Liver (tissue), 9 donors: ENCODE measurements around the gene SDK2. TPM values are rescaled to one million over a fixed set of nuclear protein-coding genes. Genes with fewer than 3 reads are reported as not detected.
"Not testable (repeated sequence)": the region's sequence is repeated elsewhere in the genome, so short reads cannot be mapped to it uniquely, and the experiment has no call there.

Experiments
- DNase-seq: peaks from one replicate; pipeline ENCODE4 v3.0.0-alpha.2; 2017; ENCODE audit warnings: low spot score
- H3K27ac ChIP-seq, 2 donors: one replicate each; pipeline ENCODE4 v1.7.0; 2013; ENCODE audit warnings: inconsistent platforms in 2 of 2, low read length in 2 of 2, control low read depth in 1 of 2, low read depth in 1 of 2, mild to moderate bottlenecking in 1 of 2
- H3K27me3 ChIP-seq, 4 donors: one replicate each; pipeline versions ENCODE4 v1.6.1 to v1.7.0; 2013; ENCODE audit warnings: low read length in 3 of 4, inconsistent platforms in 1 of 4, mild to moderate bottlenecking in 1 of 4, moderate library complexity in 1 of 4; ENCODE audit not compliant: control insufficient read depth in 4 of 4, insufficient read depth in 4 of 4
- H3K36me3 ChIP-seq, 4 donors: one replicate each; pipeline versions ENCODE4 v1.6.1 to v1.7.0; 2013; ENCODE audit warnings: low read length in 3 of 4, mild to moderate bottlenecking in 3 of 4, low read depth in 1 of 4, moderate library complexity in 1 of 4; ENCODE audit not compliant: control insufficient read depth in 4 of 4, insufficient read depth in 3 of 4
- H3K4me1 ChIP-seq, 4 donors: one replicate each; pipeline versions ENCODE4 v1.6.1 to v1.7.0; 2013; ENCODE audit warnings: low read length in 3 of 4, mild to moderate bottlenecking in 3 of 4, moderate library complexity in 1 of 4; ENCODE audit not compliant: control insufficient read depth in 4 of 4, insufficient read depth in 4 of 4
- H3K4me3 ChIP-seq, 3 donors: one replicate each; pipeline versions ENCODE4 v1.6.1 to v1.7.0; 2013; ENCODE audit warnings: low read length in 3 of 3, control low read depth in 1 of 3, low read depth in 1 of 3, mild to moderate bottlenecking in 1 of 3
- H3K9ac ChIP-seq, 2 donors: one replicate each; pipeline ENCODE4 v1.7.0; 2013; ENCODE audit warnings: low read length in 2 of 2, mild to moderate bottlenecking in 2 of 2, moderate library complexity in 2 of 2, control low read depth in 1 of 2, low read depth in 1 of 2
- H3K9me3 ChIP-seq, 4 donors: one replicate each; pipeline versions ENCODE4 v1.6.1 to v1.7.0; 2013; ENCODE audit warnings: low read length in 3 of 4; ENCODE audit not compliant: control insufficient read depth in 4 of 4
- ATF3 ChIP-seq: IDR thresholded peaks from 2 replicates; pipeline ENCODE4 v1.6.1; 2016; ENCODE audit warnings: antibody characterized with exemption
- CTCF ChIP-seq: fragments of 150-350 bp; IDR thresholded peaks from 2 replicates; pipeline ENCODE4 v1.5.1; 2017; ENCODE audit warnings: improper control_type of control experiment, low read depth, low read length; ENCODE audit not compliant: missing input control
- EGR1 ChIP-seq, 2 donors: IDR thresholded peaks; 2 replicates each; pipeline ENCODE4 v1.6.1; 2016 to 2018; ENCODE audit warnings: antibody characterized with exemption in 2 of 2, low read depth in 2 of 2
- FOXA1 ChIP-seq: IDR thresholded peaks from 2 replicates; pipeline ENCODE4 v1.6.1; 2016; ENCODE audit warnings: antibody characterized with exemption
- FOXA2 ChIP-seq: IDR thresholded peaks from 2 replicates; pipeline ENCODE4 v1.6.1; 2016; ENCODE audit warnings: antibody characterized with exemption
- GABPA ChIP-seq, 2 donors: IDR thresholded peaks in 1 of 2; conservative IDR thresholded peaks in 1 of 2; 2 replicates each; pipeline ENCODE4 v1.6.1; 2016; ENCODE audit warnings: antibody characterized with exemption in 2 of 2, mild to moderate bottlenecking in 1 of 2, moderate library complexity in 1 of 2
- HNF4A ChIP-seq, 2 donors: conservative IDR thresholded peaks; 2 replicates each; pipeline ENCODE4 v1.6.1; 2016; ENCODE audit warnings: antibody characterized with exemption in 2 of 2, mild to moderate bottlenecking in 2 of 2
- HNF4G ChIP-seq: IDR thresholded peaks from 2 replicates; pipeline ENCODE4 v1.6.1; 2016; ENCODE audit warnings: antibody characterized with exemption
- JUND ChIP-seq, 2 donors: IDR thresholded peaks; 2 replicates each; pipeline ENCODE4 v1.6.1; 2016; ENCODE audit warnings: antibody characterized with exemption in 2 of 2
- MAX ChIP-seq: IDR thresholded peaks from 2 replicates; pipeline ENCODE4 v1.6.1; 2016; ENCODE audit warnings: antibody characterized with exemption
- RAD21 ChIP-seq, 2 donors: IDR thresholded peaks; 2 replicates each; pipeline ENCODE4 v1.6.1; 2016; ENCODE audit warnings: antibody characterized with exemption in 2 of 2, mild to moderate bottlenecking in 2 of 2
- REST ChIP-seq: IDR thresholded peaks from 2 replicates; pipeline ENCODE4 v1.6.1; 2016; ENCODE audit warnings: antibody characterized with exemption, mild to moderate bottlenecking
- RXRA ChIP-seq, 2 donors: IDR thresholded peaks; 2 replicates each; pipeline ENCODE4 v1.6.1; 2017 to 2018; ENCODE audit warnings: antibody characterized with exemption in 2 of 2, mild to moderate bottlenecking in 1 of 2
- SP1 ChIP-seq: IDR thresholded peaks from 2 replicates; pipeline ENCODE4 v1.6.1; 2018; ENCODE audit warnings: antibody characterized with exemption, mild to moderate bottlenecking
- WGBS: extraction: QIAGEN DNeasy Blood & Tissue Kit; methylation state at CpG from one replicate; pipeline ENCODE4 v1.1.7; 2013; 5-methylcytosine and 5-hydroxymethylcytosine counted together
- polyA plus RNA-seq, 2 donors: library from polyadenylated mRNA; stranded (reverse) in 1 of 2; unstranded in 1 of 2; fragments of 200-250 nt in 1 of 2; fragments of >200 nt in 1 of 2; fragmentation: Nextera tagmentation in 1 of 2; extraction: Ambion mirVana in 1 of 2; gene quantifications; one replicate each; pipeline versions ENCODE4 v1.2.1 to v1.2.3, GENCODE V29; 2013 to 2015
- total RNA-seq, 2 donors: library from RNA; depleted of rRNA; stranded (reverse); fragments of >200 nt; gene quantifications; one replicate each; pipeline ENCODE4 v1.2.3, GENCODE V29; 2014
- donor health status: healthy.
- donor health status: healthy.
- donor health status: healthy.
- donor health status: healthy.
- donor health status: healthy.

The SDK2 gene
- total and polyA plus RNA-seq, 4 donors, result 0.05 to 0.42 (median 0.10) TPM

GRCh38 chr17:73455050-73455687, 189.1 kb downstream of the SDK2 start:
- Histone ChIP-seq H3K36me3 (no peaks in the 10 kb centered on the region), H3K4me1 (no peaks in the 10 kb centered on the region), H3K27ac (no peak overlapping the region), H3K9ac (no peak overlapping the region), H3K4me3 (no peak overlapping the region), H3K9me3 (peaks cover 4 to 9% (median 5%) of the 10 kb centered on the region in 4 donors), H3K27me3 (peaks cover 0 to 4% (median 0%) of the 10 kb centered on the region in 4 donors)
- no peak for DNase-seq
- 73% methylated on average over 21 of the region's 21 CpGs for WGBS
- TF ChIP-seq HNF4G, result no peak
- TF ChIP-seq JUND (IDR thresholded peaks at IDR 0.05), result no peak
- no peak for TF ChIP-seq RXRA (IDR thresholded peaks at IDR 0.05)
- no peak for TF ChIP-seq FOXA1
- no peak for TF ChIP-seq EGR1 (IDR thresholded peaks at IDR 0.05; ENCODE audit: low read depth in 2 of 2)
- TF ChIP-seq REST, result no peak
- no peak for TF ChIP-seq ATF3
- TF ChIP-seq RAD21 (IDR thresholded peaks at IDR 0.05), result no peak
- no peak for TF ChIP-seq SP1
- TF ChIP-seq MAX, result no peak
- TF ChIP-seq GABPA (IDR thresholded peaks at IDR 0.05 in 1 of 2, conservative IDR thresholded peaks at IDR 0.05 in 1 of 2), result no peak

- not testable (repeated sequence) for H3K27ac ChIP-seq, DNase-seq, H3K36me3 ChIP-seq, H3K9me3 ChIP-seq, H3K9ac ChIP-seq, H3K4me1 ChIP-seq, H3K27me3 ChIP-seq, H3K4me3 ChIP-seq
- WGBS, result 96% methylated on average over 2 of the region's 2 CpGs
Measured at GRCh38 chr17:73453494-73453893, 190.8 kb downstream of the SDK2 start.

- TF ChIP-seq JUND (IDR thresholded peaks at IDR 0.05) (no peak), CTCF (no peak), EGR1 (IDR thresholded peaks at IDR 0.05; ENCODE audit: low read depth in 2 of 2) (no peak), RXRA (IDR thresholded peaks at IDR 0.05) (no peak), HNF4G (no peak), HNF4A (conservative IDR thresholded peaks at IDR 0.05) (no peak), FOXA2 (no peak)
- H3K27me3 ChIP-seq, result peaks cover 0 to 4% (median 0%) of the 10 kb centered on the region in 4 donors
- DNase-seq, result no peak
- H3K36me3 ChIP-seq, result no peaks in the 10 kb centered on the region
- H3K4me3 ChIP-seq, result no peak overlapping the region
- H3K4me1 ChIP-seq, result no peaks in the 10 kb centered on the region
- WGBS, result 80% methylated on average over 1 of the region's 1 CpG
- peaks cover 0 to 3% (median 0%) of the 10 kb centered on the region in 4 donors for H3K9me3 ChIP-seq
- no peak overlapping the region for H3K9ac ChIP-seq
- no peak overlapping the region for H3K27ac ChIP-seq
Measured at GRCh38 chr17:73453090-73453489, 191.2 kb downstream of the SDK2 start.
